Trophoblast cell (in vitro differentiated cells and primary cell): ENCODE data around the gene DCP1A.
"Not testable (repeated sequence)": the region's sequence is repeated elsewhere in the genome, so short reads cannot be mapped to it uniquely, and the experiment has no call there.

Experiments
- DNase-seq, 2 donors: peaks; one replicate each; pipeline ENCODE4 v3.0.0-alpha.2; 2016
- H2AFZ ChIP-seq: 2 replicates; pipeline ENCODE4 v1.6.1; 2013; ENCODE audit warnings: low read length, moderate library complexity, mild to moderate bottlenecking; ENCODE audit not compliant: insufficient read depth, poor library complexity
- H2AK5ac ChIP-seq: 2 replicates; pipeline ENCODE4 v1.6.1; 2013; ENCODE audit warnings: mild to moderate bottlenecking, low read length
- H2BK120ac ChIP-seq: 2 replicates; pipeline ENCODE4 v1.6.1; 2013; ENCODE audit warnings: low read length, mild to moderate bottlenecking, moderate library complexity; ENCODE audit not compliant: insufficient read depth, poor library complexity
- H2BK12ac ChIP-seq: 2 replicates; pipeline ENCODE4 v1.6.1; 2013; ENCODE audit warnings: mild to moderate bottlenecking, low read length, moderate library complexity
- H2BK5ac ChIP-seq: 2 replicates; pipeline ENCODE4 v1.6.1; 2013; ENCODE audit warnings: low read length, low read depth, moderate library complexity, mild to moderate bottlenecking; ENCODE audit not compliant: poor library complexity
- H3K14ac ChIP-seq: 2 replicates; pipeline ENCODE4 v1.6.1; 2013; ENCODE audit warnings: mild to moderate bottlenecking, low read length
- H3K18ac ChIP-seq: 2 replicates; pipeline ENCODE4 v1.6.1; 2013; ENCODE audit warnings: mild to moderate bottlenecking, low read length
- H3K23ac ChIP-seq: 2 replicates; pipeline ENCODE4 v1.6.1; 2013; ENCODE audit warnings: low read length
- H3K27ac ChIP-seq: 2 replicates; pipeline ENCODE4 v1.5.1; 2013; ENCODE audit warnings: low read depth, mild to moderate bottlenecking, inconsistent platforms, low read length, moderate library complexity
- H3K27me3 ChIP-seq: 2 replicates; pipeline ENCODE4 v1.6.1; 2013; ENCODE audit warnings: inconsistent platforms, mild to moderate bottlenecking, low read length, moderate library complexity; ENCODE audit not compliant: insufficient read depth
- H3K36me3 ChIP-seq, 2 experiments: 1 replicate in 1 of 2; 2 replicates in 1 of 2; pipeline ENCODE4 v1.6.1; 2013; ENCODE audit warnings: low read length in 2 of 2, mild to moderate bottlenecking in 2 of 2, moderate library complexity in 1 of 2; ENCODE audit not compliant: insufficient read depth in 2 of 2, control insufficient read depth in 1 of 2
- H3K4ac ChIP-seq: 2 replicates; pipeline ENCODE4 v1.6.1; 2013; ENCODE audit warnings: low read depth, mild to moderate bottlenecking, low read length, moderate library complexity
- H3K4me1 ChIP-seq, 2 experiments: 1 replicate in 1 of 2; 2 replicates in 1 of 2; pipeline ENCODE4 v1.6.1; 2013; ENCODE audit warnings: low read length in 2 of 2, mild to moderate bottlenecking in 2 of 2, moderate library complexity in 1 of 2; ENCODE audit not compliant: insufficient read depth in 2 of 2, control insufficient read depth in 1 of 2
- H3K4me2 ChIP-seq: 2 replicates; pipeline ENCODE4 v1.6.1; 2013; ENCODE audit warnings: inconsistent platforms, mild to moderate bottlenecking, low read length, moderate library complexity
- H3K4me3 ChIP-seq: 2 replicates; pipeline ENCODE4 v1.5.1; 2013; ENCODE audit warnings: mild to moderate bottlenecking, low read depth, low read length, inconsistent platforms
- H3K79me1 ChIP-seq: one replicate; pipeline ENCODE4 v1.6.1; 2013; ENCODE audit warnings: low read length
- H3K79me2 ChIP-seq: 2 replicates; pipeline ENCODE4 v1.6.1; 2013; ENCODE audit warnings: low read length, mild to moderate bottlenecking; ENCODE audit not compliant: control insufficient read depth, insufficient read depth, poor library complexity
- H3K9ac ChIP-seq: 2 replicates; pipeline ENCODE4 v1.6.1; 2013; ENCODE audit warnings: mild to moderate bottlenecking, low read length
- H3K9me3 ChIP-seq: 2 replicates; pipeline ENCODE4 v1.6.1; 2013; ENCODE audit warnings: low read depth, mild to moderate bottlenecking, control low read depth, inconsistent platforms, low read length; ENCODE audit not compliant: insufficient read depth
- H4K12ac ChIP-seq: 2 replicates; pipeline ENCODE4 v1.6.1; 2013; ENCODE audit warnings: low read depth, mild to moderate bottlenecking, low read length, moderate library complexity
- H4K8ac ChIP-seq: 2 replicates; pipeline ENCODE4 v1.6.1; 2013; ENCODE audit warnings: low read depth, mild to moderate bottlenecking, low read length, moderate library complexity
- H4K91ac ChIP-seq: one replicate; pipeline ENCODE4 v1.6.1; 2013; ENCODE audit warnings: low read depth, mild to moderate bottlenecking, low read length, moderate library complexity
- WGBS: extraction: QIAGEN DNeasy Blood & Tissue Kit; methylation state at CpG from one replicate; pipeline ENCODE4 v1.1.7; 2013; ENCODE audit warnings: missing lambda C conversion rate; ENCODE audit not compliant: insufficient read length, insufficient coverage; ENCODE audit errors: extremely low coverage; 5-methylcytosine and 5-hydroxymethylcytosine counted together

Gene DCP1A

GRCh38 chr3:53253707-53254508 lies 93.4 kb downstream of the DCP1A start:
- no peak overlapping the region for H2BK5ac ChIP-seq
- H3K14ac ChIP-seq, result no peak overlapping the region
- WGBS, result no CpG with 5 or more reads among the region's 7 CpGs
- no peaks in the 10 kb centered on the region for H3K9me3 ChIP-seq
- peak overlapping the region; percentile 45 for H3K9ac ChIP-seq
- peak overlapping the region; percentile 68 for H3K4me3 ChIP-seq
- H2BK12ac ChIP-seq, result no peak overlapping the region
- H3K36me3 ChIP-seq, result peaks cover 10 to 12% of the 10 kb centered on the region in 2 experiments
- peaks cover 16% of the 10 kb centered on the region for H3K79me1 ChIP-seq
- H2AFZ ChIP-seq, result no peak overlapping the region
- no peak overlapping the region for H2AK5ac ChIP-seq
- H3K4me1 ChIP-seq, result peaks cover 23 to 26% of the 10 kb centered on the region in 2 experiments
- H3K4ac ChIP-seq, result peak overlapping the region; percentile 90
- no peak overlapping the region for H4K12ac ChIP-seq
- no peak overlapping the region for H4K8ac ChIP-seq
- no peak overlapping the region for H3K27ac ChIP-seq
- H3K4me2 ChIP-seq, result peak overlapping the region; percentile 86
- DNase-seq, result no peak
- peak overlapping the region; percentile 55 for H3K23ac ChIP-seq
- no peak overlapping the region for H4K91ac ChIP-seq
- H3K27me3 ChIP-seq, result no peaks in the 10 kb centered on the region
- H2BK120ac ChIP-seq, result no peak overlapping the region
- no peak overlapping the region for H3K18ac ChIP-seq
- peaks cover 53% of the 10 kb centered on the region for H3K79me2 ChIP-seq

GRCh38 chr3:53252947-53253322 lies 94.4 kb downstream of the DCP1A start:
- not testable (repeated sequence) for H2AK5ac ChIP-seq, H2BK120ac ChIP-seq, H4K8ac ChIP-seq, H4K91ac ChIP-seq, H3K27ac ChIP-seq, H3K9me3 ChIP-seq, H3K27me3 ChIP-seq, H2BK12ac ChIP-seq, H2BK5ac ChIP-seq, H3K14ac ChIP-seq, H3K4me3 ChIP-seq, H3K18ac ChIP-seq, H3K23ac ChIP-seq, H4K12ac ChIP-seq, DNase-seq, H3K9ac ChIP-seq, H2AFZ ChIP-seq
- Histone ChIP-seq H3K4me1 (peaks cover 23 to 25% of the 10 kb centered on the region in 2 experiments), H3K79me2 (peaks cover 57% of the 10 kb centered on the region), H3K4me2 (peak overlapping the region; percentile 86), H3K79me1 (peaks cover 16% of the 10 kb centered on the region), H3K36me3 (peaks cover 12 to 13% of the 10 kb centered on the region in 2 experiments), H3K4ac (peak overlapping the region; percentile 90)
- WGBS, result no CpG with 5 or more reads among the region's 8 CpGs

GRCh38 chr3:53252096-53252946 lies 95.0 kb downstream of the DCP1A start:
- H2BK12ac ChIP-seq, result no peak overlapping the region
- WGBS, result no CpG with 5 or more reads among the region's 10 CpGs
- peak overlapping the region; percentile 49 for H3K4me2 ChIP-seq

GRCh38 chr3:53250881-53251605 lies 96.3 kb downstream of the DCP1A start:
- peaks cover 13% of the 10 kb centered on the region for H3K79me1 ChIP-seq
- WGBS, result no CpG with 5 or more reads among the region's 4 CpGs
- DNase-seq, result no peak

More at GRCh38 chr3:53252096-53252946, 95.0 kb downstream of the DCP1A start:
- H3K4ac ChIP-seq, result peak overlapping the region; percentile 94
- no peak overlapping the region for H3K27ac ChIP-seq
- no peak overlapping the region for H2BK5ac ChIP-seq
- peaks cover 16% of the 10 kb centered on the region for H3K79me1 ChIP-seq
- H3K36me3 ChIP-seq, result peaks cover 12 to 13% of the 10 kb centered on the region in 2 experiments
- H3K4me1 ChIP-seq, result peaks cover 23 to 25% of the 10 kb centered on the region in 2 experiments
- no peak overlapping the region for H3K23ac ChIP-seq
- H3K4me3 ChIP-seq, result no peak overlapping the region
- H4K12ac ChIP-seq, result no peak overlapping the region
- no peak overlapping the region for H3K14ac ChIP-seq
- peaks cover 61% of the 10 kb centered on the region for H3K79me2 ChIP-seq
- H3K9me3 ChIP-seq, result no peaks in the 10 kb centered on the region
- no peak for DNase-seq
- no peak overlapping the region for H4K91ac ChIP-seq
- no peak overlapping the region for H2AFZ ChIP-seq
- H2BK120ac ChIP-seq, result no peak overlapping the region
- H3K27me3 ChIP-seq, result no peaks in the 10 kb centered on the region
- no peak overlapping the region for H3K18ac ChIP-seq
- H2AK5ac ChIP-seq, result no peak overlapping the region
- H4K8ac ChIP-seq, result no peak overlapping the region
- no peak overlapping the region for H3K9ac ChIP-seq

More at GRCh38 chr3:53250881-53251605, 96.3 kb downstream of the DCP1A start:
- Histone ChIP-seq H2AFZ (no peak overlapping the region), H4K12ac (no peak overlapping the region), H4K8ac (no peak overlapping the region), H3K18ac (no peak overlapping the region), H2AK5ac (no peak overlapping the region), H3K27me3 (no peaks in the 10 kb centered on the region), H3K9me3 (no peaks in the 10 kb centered on the region), H3K4me2 (no peak overlapping the region), H3K9ac (no peak overlapping the region), H3K36me3 (peaks cover 12 to 13% of the 10 kb centered on the region in 2 experiments), H2BK12ac (no peak overlapping the region), H3K4me3 (no peak overlapping the region), H2BK5ac (no peak overlapping the region), H3K79me2 (peaks cover 61% of the 10 kb centered on the region), H4K91ac (no peak overlapping the region), H2BK120ac (no peak overlapping the region), H3K4ac (peak overlapping the region; percentile 59), H3K27ac (no peak overlapping the region), H3K14ac (no peak overlapping the region), H3K23ac (no peak overlapping the region), H3K4me1 (peaks cover 20 to 22% of the 10 kb centered on the region in 2 experiments)
